ENCODE data around the gene ANOS1. TPM values are rescaled to one million over a fixed set of nuclear protein-coding genes. Genes with fewer than 3 reads are reported as not detected.
"Not testable (repeated sequence)": the region's sequence is repeated elsewhere in the genome, so short reads cannot be mapped to it uniquely, and the experiment has no call there.

ANOS1 gene
- total RNA-seq, 2 donors from 2014 or later: 23.6 to 31.9 TPM

DNA sequence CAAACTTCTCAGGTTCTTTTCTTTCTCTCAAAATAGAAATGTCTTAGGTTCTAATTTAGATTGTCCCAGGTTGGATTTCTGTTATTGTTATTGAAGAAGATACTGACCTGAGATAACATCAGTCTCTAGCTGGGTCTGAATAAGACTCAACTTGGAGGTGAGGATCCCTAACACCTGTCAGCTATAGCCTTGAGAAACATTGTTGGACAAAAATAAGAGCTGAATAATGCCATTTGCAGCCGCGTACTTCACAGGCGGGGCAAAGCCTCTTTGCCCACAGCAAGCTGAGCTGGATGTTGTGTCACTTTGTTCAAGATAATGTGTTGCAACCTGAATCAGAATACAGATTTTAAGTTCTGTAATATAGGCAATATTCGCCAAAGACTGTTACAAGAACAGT lies 231.7 kb downstream of the ANOS1 start:
- no peak for DNase-seq (ENCODE audit: low spot score)
- no peaks in the 10 kb centered on the region for H3K4me1 ChIP-seq (replicated peaks)
- no peak overlapping the region for H3K27ac ChIP-seq
- TF ChIP-seq POLR2A (IDR thresholded peaks at IDR 0.05) (no peak), POLR2AphosphoS5 (IDR thresholded peaks at IDR 0.05) (no peak)
- TF ChIP-seq, protein P1, sequence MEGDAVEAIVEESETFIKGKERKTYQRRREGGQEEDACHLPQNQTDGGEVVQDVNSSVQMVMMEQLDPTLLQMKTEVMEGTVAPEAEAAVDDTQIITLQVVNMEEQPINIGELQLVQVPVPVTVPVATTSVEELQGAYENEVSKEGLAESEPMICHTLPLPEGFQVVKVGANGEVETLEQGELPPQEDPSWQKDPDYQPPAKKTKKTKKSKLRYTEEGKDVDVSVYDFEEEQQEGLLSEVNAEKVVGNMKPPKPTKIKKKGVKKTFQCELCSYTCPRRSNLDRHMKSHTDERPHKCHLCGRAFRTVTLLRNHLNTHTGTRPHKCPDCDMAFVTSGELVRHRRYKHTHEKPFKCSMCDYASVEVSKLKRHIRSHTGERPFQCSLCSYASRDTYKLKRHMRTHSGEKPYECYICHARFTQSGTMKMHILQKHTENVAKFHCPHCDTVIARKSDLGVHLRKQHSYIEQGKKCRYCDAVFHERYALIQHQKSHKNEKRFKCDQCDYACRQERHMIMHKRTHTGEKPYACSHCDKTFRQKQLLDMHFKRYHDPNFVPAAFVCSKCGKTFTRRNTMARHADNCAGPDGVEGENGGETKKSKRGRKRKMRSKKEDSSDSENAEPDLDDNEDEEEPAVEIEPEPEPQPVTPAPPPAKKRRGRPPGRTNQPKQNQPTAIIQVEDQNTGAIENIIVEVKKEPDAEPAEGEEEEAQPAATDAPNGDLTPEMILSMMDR (IDR thresholded peaks at IDR 0.05): no peak
- 90% methylated on average over 4 of the region's 4 CpGs for WGBS
- no peaks in the 10 kb centered on the region for H3K27me3 ChIP-seq (replicated peaks; ENCODE audit: insufficient read depth)
- H3K9me3 ChIP-seq: no peaks in the 10 kb centered on the region
- no peaks in the 10 kb centered on the region for H3K36me3 ChIP-seq
- intact Hi-C loops (cut with DNase I): no loop called here
- no peak overlapping the region for H3K4me3 ChIP-seq

DNA sequence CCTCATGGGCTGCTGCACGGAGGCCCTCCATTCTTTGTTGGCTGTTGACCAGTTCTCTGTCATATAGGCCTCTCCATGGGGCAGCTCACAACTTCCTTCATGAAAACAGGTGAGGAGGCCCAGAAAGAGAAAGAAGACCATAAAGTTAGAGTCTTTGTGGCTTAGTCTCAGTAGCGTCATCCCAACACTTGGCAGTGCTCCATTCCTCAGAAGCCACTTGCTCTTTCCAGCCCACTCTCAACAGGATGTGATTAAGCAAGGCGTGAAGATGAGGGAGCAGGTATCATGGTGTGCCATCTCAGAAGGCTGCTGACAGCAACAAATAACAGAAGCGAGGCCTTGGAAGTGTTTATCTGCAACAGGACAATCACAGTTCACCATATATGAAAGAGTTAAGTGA lies 236.9 kb downstream of the ANOS1 start:
- H3K27me3 ChIP-seq (replicated peaks; ENCODE audit: insufficient read depth); H3K4me3 ChIP-seq; intact Hi-C loops (cut with DNase I); H3K4me1 ChIP-seq (replicated peaks); H3K36me3 ChIP-seq; H3K9me3 ChIP-seq; DNase-seq (ENCODE audit: low spot score); H3K27ac ChIP-seq: not testable (repeated sequence)
- WGBS: 90% methylated on average over 4 of the region's 4 CpGs

DNA sequence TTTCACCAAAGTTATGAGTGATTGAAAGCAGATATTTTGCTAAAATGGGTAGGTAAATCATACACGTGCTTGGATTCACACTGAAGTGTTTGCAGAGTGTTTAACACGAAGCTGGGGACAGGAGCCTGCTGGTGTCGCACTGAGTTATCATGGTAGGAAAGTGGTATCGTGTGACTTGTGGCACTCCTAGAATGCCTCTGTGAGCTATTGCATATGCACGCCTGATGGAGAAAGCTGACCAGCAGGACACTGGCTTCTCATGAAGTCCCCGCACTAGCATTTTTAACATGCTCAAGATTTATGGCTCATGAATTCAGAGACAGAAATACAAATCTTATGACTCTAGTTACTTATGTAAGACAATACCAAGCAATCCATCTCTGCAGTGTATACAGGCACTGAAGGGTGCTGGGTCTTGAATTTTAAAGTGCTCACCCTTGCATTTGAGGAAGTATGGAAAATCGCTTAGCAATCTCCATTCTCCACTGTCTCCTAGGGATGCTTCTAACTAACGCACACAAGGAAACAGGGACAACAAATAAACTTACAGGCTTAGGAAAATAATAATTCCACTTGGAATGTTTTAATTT lies 247.5 kb downstream of the ANOS1 start:
- H3K9me3 ChIP-seq: no peaks in the 10 kb centered on the region
- H3K4me1 ChIP-seq (replicated peaks): no peaks in the 10 kb centered on the region
- H3K4me3 ChIP-seq: no peak overlapping the region
- no peak for DNase-seq (ENCODE audit: low spot score)
- 79% methylated on average over 8 of the region's 8 CpGs for WGBS
- no peaks in the 10 kb centered on the region for H3K27me3 ChIP-seq (replicated peaks; ENCODE audit: insufficient read depth)
- H3K27ac ChIP-seq: no peak overlapping the region
- H3K36me3 ChIP-seq: no peaks in the 10 kb centered on the region
- intact Hi-C loops (cut with DNase I): no loop called here
- TF ChIP-seq POLR2AphosphoS5 (IDR thresholded peaks at IDR 0.05): no peak
- TF ChIP-seq POLR2A (IDR thresholded peaks at IDR 0.05): no peak
- TF ChIP-seq, protein P1 (IDR thresholded peaks at IDR 0.05): no peak

Other genes with a start within 250 kb of the ANOS1 start
- gene FAM9A, start 69.2 kb upstream of the ANOS1 start, total RNA-seq: 1 to 10 TPM in 1 of 2 donors, not detected in 1; 1.3 TPM